Neural progenitor cell (in vitro differentiated cells): ENCODE results near the gene ADAMTS20.

ENCODE experiments used
- CTCF ChIP-seq: fragments of 200-600 bp; sonication (generic); IDR thresholded peaks from 2 replicates; pipeline ENCODE4 v1.5.1; 2017; ENCODE audit warnings: antibody characterized with exemption, mild to moderate bottlenecking
- EZH2 ChIP-seq: fragments of 200-600 bp; sonication (generic); IDR thresholded peaks from 2 replicates; pipeline ENCODE4 v1.6.1; 2017; ENCODE audit warnings: antibody characterized with exemption, mild to moderate bottlenecking, moderate library complexity
- EZH2phosphoT487 ChIP-seq: fragments of 200-600 bp; sonication (generic); IDR thresholded peaks from 2 replicates; pipeline ENCODE4 v1.6.1; 2017; ENCODE audit warnings: antibody characterized with exemption

DNA sequence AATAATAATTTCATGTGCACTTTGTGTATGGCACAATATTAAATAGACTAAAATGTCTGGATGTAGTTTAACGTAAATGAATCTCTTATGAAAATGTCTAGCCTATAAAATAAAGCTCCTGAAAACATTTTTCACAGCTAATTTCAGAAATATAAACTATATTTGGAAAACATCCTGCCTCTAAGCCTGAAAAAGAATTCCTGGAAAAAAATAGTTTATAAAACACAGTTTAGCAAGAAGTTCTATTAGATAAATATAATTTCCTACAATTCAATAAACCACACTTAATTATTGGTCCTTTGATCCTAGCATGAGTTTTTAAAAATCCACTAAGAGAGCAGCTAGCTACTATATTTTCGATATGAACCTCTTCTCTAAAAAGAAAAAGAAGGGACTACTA lies 159.9 kb downstream of the ADAMTS20 start:
- TF ChIP-seq EZH2 (no peak), CTCF (no peak), EZH2phosphoT487 (no peak)
